Parathyroid adenoma (tissue), 2 donors: ENCODE data around the gene TMSB4X.

ENCODE experiments used
- H2AFZ ChIP-seq: fragments of 300-600 bp; sonication (generic); one replicate; pipeline ENCODE4 v1.7.0; 2017; ENCODE audit warnings: antibody characterized with exemption, mild to moderate bottlenecking
- H3K27ac ChIP-seq: fragments of 300-600 bp; sonication (generic); one replicate; pipeline ENCODE4 v1.7.0; 2017
- H3K27me3 ChIP-seq: fragments of 300-600 bp; sonication (generic); one replicate; pipeline ENCODE4 v1.7.0; 2017; ENCODE audit warnings: low read length; ENCODE audit not compliant: control insufficient read depth, insufficient read depth
- H3K36me3 ChIP-seq: fragments of 300-600 bp; sonication (generic); one replicate; pipeline ENCODE4 v1.7.0; 2017; ENCODE audit warnings: low read length; ENCODE audit not compliant: control insufficient read depth, insufficient read depth
- H3K4me1 ChIP-seq: fragments of 300-600 bp; sonication (generic); one replicate; pipeline ENCODE4 v1.7.0; 2017; ENCODE audit warnings: control low read depth
- H3K4me2 ChIP-seq: fragments of 300-600 bp; sonication (generic); one replicate; pipeline ENCODE4 v1.7.0; 2017; ENCODE audit warnings: low read length
- H3K4me3 ChIP-seq: fragments of 300-600 bp; sonication (generic); one replicate; pipeline ENCODE4 v1.7.0; 2017; ENCODE audit warnings: low read depth, low read length
- H3K79me2 ChIP-seq: fragments of 300-600 bp; sonication (generic); one replicate; pipeline ENCODE4 v1.7.0; 2017; ENCODE audit warnings: control low read depth
- H3K9ac ChIP-seq: fragments of 300-600 bp; sonication (generic); one replicate; pipeline ENCODE4 v1.7.0; 2017; ENCODE audit warnings: mild to moderate bottlenecking
- H3K9me3 ChIP-seq: fragments of 300-600 bp; sonication (generic); one replicate; pipeline ENCODE4 v1.7.0; 2017; ENCODE audit warnings: low read length; ENCODE audit not compliant: control insufficient read depth
- CTCF ChIP-seq: fragments of 300-600 bp; sonication (generic); IDR thresholded peaks from one replicate; pipeline ENCODE4 v1.7.0; 2017; ENCODE audit warnings: antibody characterized with exemption, mild to moderate bottlenecking
- donor health status: primary hyperparathyroidism.

Gene TMSB4X

GRCh38 chrX:12971282-12972003 is 3.5 kb upstream of the TMSB4X start:
- no peak overlapping the region for H3K9ac ChIP-seq

GRCh38 chrX:12972243-12972642 is 2.7 kb upstream of the TMSB4X start:
- no peak overlapping the region for H3K4me2 ChIP-seq
- H3K79me2 ChIP-seq: no peaks in the 10 kb centered on the region
- H3K27ac ChIP-seq: peak overlapping the region; percentile 53
- no peak overlapping the region for H2AFZ ChIP-seq
- TF ChIP-seq CTCF: no peak
- H3K9ac ChIP-seq: no peak overlapping the region
- no peak overlapping the region for H3K4me3 ChIP-seq
- H3K36me3 ChIP-seq: no peaks in the 10 kb centered on the region
- no peaks in the 10 kb centered on the region for H3K4me1 ChIP-seq
- H3K27me3 ChIP-seq: no peaks in the 10 kb centered on the region
- H3K9me3 ChIP-seq: no peaks in the 10 kb centered on the region

More at GRCh38 chrX:12971282-12972003, 3.5 kb upstream of the TMSB4X start:
- Histone ChIP-seq H3K27ac (peak overlapping the region; percentile 53), H2AFZ (no peak overlapping the region), H3K36me3 (no peaks in the 10 kb centered on the region), H3K4me3 (no peak overlapping the region), H3K79me2 (no peaks in the 10 kb centered on the region), H3K4me1 (no peaks in the 10 kb centered on the region), H3K27me3 (no peaks in the 10 kb centered on the region), H3K4me2 (no peak overlapping the region), H3K9me3 (no peaks in the 10 kb centered on the region)
- TF ChIP-seq CTCF: no peak

GRCh38 chrX:12972878-12973560 is 1.9 kb upstream of the TMSB4X start:
- H3K9me3 ChIP-seq: no peaks in the 10 kb centered on the region

GRCh38 chrX:12973561-12974304 is 1.2 kb upstream of the TMSB4X start:
- no peak overlapping the region for H3K4me2 ChIP-seq
- H3K4me3 ChIP-seq: peak overlapping the region; percentile 44
- TF ChIP-seq CTCF: no peak
- no peak overlapping the region for H2AFZ ChIP-seq
- H3K4me1 ChIP-seq: no peaks in the 10 kb centered on the region
- H3K79me2 ChIP-seq: no peaks in the 10 kb centered on the region
- H3K27ac ChIP-seq: peak overlapping the region; percentile 49
- H3K27me3 ChIP-seq: no peaks in the 10 kb centered on the region
- no peaks in the 10 kb centered on the region for H3K9me3 ChIP-seq
- H3K36me3 ChIP-seq: no peaks in the 10 kb centered on the region
- H3K9ac ChIP-seq: no peak overlapping the region

More at GRCh38 chrX:12972878-12973560, 1.9 kb upstream of the TMSB4X start:
- peak overlapping the region; percentile 5 for H3K4me3 ChIP-seq
- no peaks in the 10 kb centered on the region for H3K36me3 ChIP-seq
- H3K27me3 ChIP-seq: no peaks in the 10 kb centered on the region
- peak overlapping the region; percentile 49 for H3K27ac ChIP-seq
- H2AFZ ChIP-seq: no peak overlapping the region
- no peaks in the 10 kb centered on the region for H3K4me1 ChIP-seq
- H3K79me2 ChIP-seq: no peaks in the 10 kb centered on the region
- H3K4me2 ChIP-seq: no peak overlapping the region
- TF ChIP-seq CTCF: no peak
- H3K9ac ChIP-seq: no peak overlapping the region
